Measurements from ENCODE around the gene SHROOM2.

The SHROOM2 gene

GRCh38 chrX:9829308-9830267 lies 43.4 kb downstream of the SHROOM2 start:
- H3K4me3 ChIP-seq (ENCODE audit: low read depth, low read length): no peak overlapping the region
- no peak for TF ChIP-seq CTCF (IDR thresholded peaks at IDR 0.05; ENCODE audit: low read depth, low read length, missing control alignments)
- H3K27ac ChIP-seq: no peak overlapping the region
- in situ Hi-C loops (cut with HindIII; ENCODE audit: low pct_ligation_motif_present, low sequenced_read_pairs): no loop called here
- DNase-seq: peak; percentile 62
- no peaks in the 10 kb centered on the region for H3K36me3 ChIP-seq (replicated peaks)
- no peaks in the 10 kb centered on the region for H3K27me3 ChIP-seq (replicated peaks)

- no peaks in the 10 kb centered on the region for H3K27me3 ChIP-seq (replicated peaks)
- H3K4me3 ChIP-seq (ENCODE audit: low read depth, low read length): no peak overlapping the region
- no peak overlapping the region for H3K27ac ChIP-seq
- no peak for DNase-seq
- in situ Hi-C loops (cut with HindIII; ENCODE audit: low pct_ligation_motif_present, low sequenced_read_pairs): no loop called here
- no peaks in the 10 kb centered on the region for H3K36me3 ChIP-seq (replicated peaks)
- TF ChIP-seq CTCF (IDR thresholded peaks at IDR 0.05; ENCODE audit: low read depth, low read length, missing control alignments): no peak
These were observed 46.6 kb downstream of the SHROOM2 start for GRCh38 chrX:9832811-9833210.

GRCh38 chrX:9835585-9836210 lies 49.5 kb downstream of the SHROOM2 start:
- DNase-seq: no peak
- H3K27ac ChIP-seq: no peak overlapping the region
- H3K36me3 ChIP-seq (replicated peaks): no peaks in the 10 kb centered on the region
- in situ Hi-C loops (cut with HindIII; ENCODE audit: low pct_ligation_motif_present, low sequenced_read_pairs): no loop called here
- no peak overlapping the region for H3K4me3 ChIP-seq (ENCODE audit: low read depth, low read length)
- no peaks in the 10 kb centered on the region for H3K27me3 ChIP-seq (replicated peaks)
- TF ChIP-seq CTCF (IDR thresholded peaks at IDR 0.05; ENCODE audit: low read depth, low read length, missing control alignments): no peak

GRCh38 chrX:9842541-9842940 lies 56.3 kb downstream of the SHROOM2 start:
- Histone ChIP-seq H3K27me3 (replicated peaks) (no peaks in the 10 kb centered on the region), H3K4me3 (ENCODE audit: low read depth, low read length) (no peak overlapping the region), H3K36me3 (replicated peaks) (no peaks in the 10 kb centered on the region), H3K27ac (no peak overlapping the region)
- DNase-seq: no peak
- in situ Hi-C loops (cut with HindIII; ENCODE audit: low pct_ligation_motif_present, low sequenced_read_pairs): no loop called here
- TF ChIP-seq CTCF (IDR thresholded peaks at IDR 0.05; ENCODE audit: low read depth, low read length, missing control alignments): no peak

DNA sequence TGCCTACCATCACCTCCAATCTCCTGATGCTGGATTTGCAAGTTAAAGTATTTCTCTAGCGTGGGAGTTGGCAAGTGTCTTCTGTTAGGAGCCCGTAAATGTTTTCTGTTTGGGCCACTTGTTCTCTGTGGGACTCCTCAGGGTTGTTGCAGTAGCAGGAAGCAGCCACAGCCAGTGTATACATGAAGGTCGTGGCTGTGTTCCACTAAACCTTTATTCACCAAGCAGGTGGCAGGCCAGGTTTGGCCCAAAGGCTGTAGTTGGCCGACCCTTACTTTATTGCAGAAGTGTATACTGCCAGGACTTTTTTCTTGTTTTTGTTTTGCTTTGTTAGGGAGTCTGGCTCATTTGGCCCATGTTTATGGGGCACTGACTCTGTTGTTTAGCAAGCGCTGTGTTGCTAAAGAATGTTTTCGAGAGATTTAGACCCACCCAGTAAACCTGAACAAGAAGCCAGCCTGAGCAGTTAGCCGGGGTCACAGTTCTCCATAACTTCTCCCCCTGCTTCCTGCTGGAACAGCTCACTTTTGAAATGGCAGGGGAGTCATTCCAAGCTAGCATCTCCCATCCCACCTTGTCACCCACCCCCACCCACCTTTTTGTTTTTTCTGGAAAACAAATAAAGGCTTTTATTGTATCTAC lies 58.8 kb downstream of the SHROOM2 start:
- Histone ChIP-seq H3K36me3 (replicated peaks) (no peaks in the 10 kb centered on the region), H3K4me3 (ENCODE audit: low read depth, low read length) (no peak overlapping the region), H3K27me3 (replicated peaks) (no peaks in the 10 kb centered on the region), H3K27ac (no peak overlapping the region)
- no peak for TF ChIP-seq CTCF (IDR thresholded peaks at IDR 0.05; ENCODE audit: low read depth, low read length, missing control alignments)
- DNase-seq: no peak
- in situ Hi-C loops (cut with HindIII; ENCODE audit: low pct_ligation_motif_present, low sequenced_read_pairs): no loop called here
